Measurements from ENCODE around the gene FGF11.

Gene FGF11

GRCh38 chr17:7435676-7436555, 3.4 kb upstream of the FGF11 start:
- H3K4me3 ChIP-seq (replicated peaks; ENCODE audit: low read depth, low read length) = peak overlapping the region; percentile 83
- DNase-seq (ENCODE audit: extremely low read depth, insufficient read length) = peak; percentile 83
- H3K27me3 ChIP-seq (replicated peaks; ENCODE audit: control insufficient read depth, insufficient read depth, low read length) = no peaks in the 10 kb centered on the region
- H3K36me3 ChIP-seq (ENCODE audit: control insufficient read depth, insufficient read depth, low read length) = no peaks in the 10 kb centered on the region; the same call in 1 of the 2 replicates
- TF ChIP-seq, protein P1, sequence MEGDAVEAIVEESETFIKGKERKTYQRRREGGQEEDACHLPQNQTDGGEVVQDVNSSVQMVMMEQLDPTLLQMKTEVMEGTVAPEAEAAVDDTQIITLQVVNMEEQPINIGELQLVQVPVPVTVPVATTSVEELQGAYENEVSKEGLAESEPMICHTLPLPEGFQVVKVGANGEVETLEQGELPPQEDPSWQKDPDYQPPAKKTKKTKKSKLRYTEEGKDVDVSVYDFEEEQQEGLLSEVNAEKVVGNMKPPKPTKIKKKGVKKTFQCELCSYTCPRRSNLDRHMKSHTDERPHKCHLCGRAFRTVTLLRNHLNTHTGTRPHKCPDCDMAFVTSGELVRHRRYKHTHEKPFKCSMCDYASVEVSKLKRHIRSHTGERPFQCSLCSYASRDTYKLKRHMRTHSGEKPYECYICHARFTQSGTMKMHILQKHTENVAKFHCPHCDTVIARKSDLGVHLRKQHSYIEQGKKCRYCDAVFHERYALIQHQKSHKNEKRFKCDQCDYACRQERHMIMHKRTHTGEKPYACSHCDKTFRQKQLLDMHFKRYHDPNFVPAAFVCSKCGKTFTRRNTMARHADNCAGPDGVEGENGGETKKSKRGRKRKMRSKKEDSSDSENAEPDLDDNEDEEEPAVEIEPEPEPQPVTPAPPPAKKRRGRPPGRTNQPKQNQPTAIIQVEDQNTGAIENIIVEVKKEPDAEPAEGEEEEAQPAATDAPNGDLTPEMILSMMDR (IDR thresholded peaks at IDR 0.05; ENCODE audit: insufficient read depth, low read length, poor library complexity, severe bottlenecking) = peak; percentile 54

- no peaks in the 10 kb centered on the region; the same call in 1 of the 2 replicates for H3K36me3 ChIP-seq (ENCODE audit: control insufficient read depth, insufficient read depth, low read length)
- TF ChIP-seq, protein P1 (IDR thresholded peaks at IDR 0.05; ENCODE audit: insufficient read depth, low read length, poor library complexity, severe bottlenecking) = peak; percentile 71
- DNase-seq (ENCODE audit: extremely low read depth, insufficient read length) = peak; percentile 89
- H3K4me3 ChIP-seq (replicated peaks; ENCODE audit: low read depth, low read length) = peak overlapping the region; percentile 83
- no peaks in the 10 kb centered on the region for H3K27me3 ChIP-seq (replicated peaks; ENCODE audit: control insufficient read depth, insufficient read depth, low read length)
These were observed 2.5 kb upstream of the FGF11 start for GRCh38 chr17:7436556-7437368.

- H3K27me3 ChIP-seq (replicated peaks; ENCODE audit: control insufficient read depth, insufficient read depth, low read length) = no peaks in the 10 kb centered on the region
- H3K36me3 ChIP-seq (ENCODE audit: control insufficient read depth, insufficient read depth, low read length) = no peaks in the 10 kb centered on the region; the same call in 1 of the 2 replicates
- TF ChIP-seq, protein P1 (IDR thresholded peaks at IDR 0.05; ENCODE audit: insufficient read depth, low read length, poor library complexity, severe bottlenecking) = no peak
- peak overlapping the region; percentile 37 for H3K4me3 ChIP-seq (replicated peaks; ENCODE audit: low read depth, low read length)
- no peak for DNase-seq (ENCODE audit: extremely low read depth, insufficient read length)
These were observed 1.9 kb upstream of the FGF11 start for GRCh38 chr17:7437369-7437863.

DNA sequence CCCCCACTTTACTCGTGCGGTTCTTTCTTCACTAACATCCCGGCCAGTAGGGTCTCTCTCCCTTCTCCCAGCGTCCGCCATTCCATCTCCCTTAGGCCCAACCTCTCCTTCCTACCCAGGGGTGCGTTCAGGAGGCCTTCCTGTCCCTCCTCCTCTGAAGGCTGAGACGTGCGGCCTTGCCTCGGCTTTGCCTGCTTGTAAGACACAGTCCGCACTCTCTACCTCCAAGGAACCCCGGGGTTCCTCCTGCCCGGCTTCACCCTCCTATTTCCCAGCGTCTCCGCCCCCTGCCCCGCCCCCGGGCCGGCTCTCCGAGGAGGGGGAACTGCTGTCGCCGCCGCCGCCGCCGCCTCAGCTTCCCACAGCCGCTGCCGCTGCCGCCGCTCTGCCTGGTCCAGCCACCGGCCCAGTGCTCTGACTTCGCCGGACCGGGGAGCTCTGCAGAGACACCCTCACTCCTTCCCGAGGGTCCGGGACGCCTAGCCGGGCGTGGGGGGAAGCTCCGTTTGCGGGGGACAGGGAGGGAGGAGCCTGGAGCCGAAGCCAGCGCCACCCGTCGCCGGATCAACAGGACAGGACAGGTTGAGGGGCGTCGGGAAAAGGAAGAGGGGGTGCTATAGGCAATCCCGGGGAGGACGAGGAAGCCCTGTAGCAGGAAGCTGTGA, 1.2 kb upstream of the FGF11 start:
- H3K4me3 ChIP-seq (replicated peaks; ENCODE audit: low read depth, low read length) = peak overlapping the region; percentile 29; the same call in 1 of the 2 replicates
- H3K27me3 ChIP-seq (replicated peaks; ENCODE audit: control insufficient read depth, insufficient read depth, low read length) = no peaks in the 10 kb centered on the region
- no peaks in the 10 kb centered on the region; the same call in 1 of the 2 replicates for H3K36me3 ChIP-seq (ENCODE audit: control insufficient read depth, insufficient read depth, low read length)
- TF ChIP-seq, protein P1 (IDR thresholded peaks at IDR 0.05; ENCODE audit: insufficient read depth, low read length, poor library complexity, severe bottlenecking) = no peak
- DNase-seq (ENCODE audit: extremely low read depth, insufficient read length) = peak; percentile 42

GRCh38 chr17:7438656-7439460, 454 bp upstream of the FGF11 start:
- TF ChIP-seq, protein P1 (IDR thresholded peaks at IDR 0.05; ENCODE audit: insufficient read depth, low read length, poor library complexity, severe bottlenecking) = no peak
- DNase-seq (ENCODE audit: extremely low read depth, insufficient read length) = no peak
- Histone ChIP-seq H3K27me3 (replicated peaks; ENCODE audit: control insufficient read depth, insufficient read depth, low read length) (no peaks in the 10 kb centered on the region), H3K4me3 (replicated peaks; ENCODE audit: low read depth, low read length) (peak overlapping the region; percentile 68), H3K36me3 (ENCODE audit: control insufficient read depth, insufficient read depth, low read length) (no peaks in the 10 kb centered on the region; the same call in 1 of the 2 replicates)
